ENCODE data around the gene ABCC3. TPM values are rescaled to one million over a fixed set of nuclear protein-coding genes. Genes with fewer than 3 reads are reported as not detected.

ABCC3 gene
- total RNA-seq, 1 donor from 2014 or later, result 0.16 TPM

GRCh38 chr17:50737118-50737698 lies 102.5 kb downstream of the ABCC3 start:
- no peak for DNase-seq

GRCh38 chr17:50739098-50739497 lies 104.4 kb downstream of the ABCC3 start:
- DNase-seq, result no peak

Small RNA genes lying within 50 kb of the gene (small RNA-seq; reads per million reads assigned to genes)
- not detected for gene RF00019

Other genes with a start within 250 kb of the ABCC3 start
- 45.7 TPM for gene LRRC59, start 237.4 kb upstream of the ABCC3 start, total RNA-seq
- gene ACSF2, start 208.7 kb upstream of the ABCC3 start, total RNA-seq, result 1.9 TPM
- gene CHAD, start 166.0 kb upstream of the ABCC3 start, total RNA-seq, result not detected
- gene RSAD1, start 156.0 kb upstream of the ABCC3 start, total RNA-seq, result 24.2 TPM
- 2.0 TPM for gene MYCBPAP, start 126.4 kb upstream of the ABCC3 start, total RNA-seq
- 0.31 TPM for gene EPN3, start 102.1 kb upstream of the ABCC3 start, total RNA-seq
- gene SPATA20, start 87.7 kb upstream of the ABCC3 start, total RNA-seq, result 16.2 TPM
- gene CACNA1G, start 74.2 kb upstream of the ABCC3 start, total RNA-seq, result 20.1 TPM
- 31.4 TPM for gene ANKRD40, start 73.0 kb downstream of the ABCC3 start, total RNA-seq
- 141 TPM for gene LUC7L3, start 84.7 kb downstream of the ABCC3 start, total RNA-seq
- not detected for gene ANKRD40CL, start 132.6 kb downstream of the ABCC3 start, total RNA-seq
- 3.7 TPM for gene WFIKKN2, start 200.7 kb downstream of the ABCC3 start, total RNA-seq
- gene TOB1, start 231.5 kb downstream of the ABCC3 start, total RNA-seq, result 15.0 TPM

Data from occipital lobe (tissue), 3 donors.